Stimulated activated CD8-positive, alpha-beta memory T cell treated with anti-CD3 and anti-CD28 coated beads, Interleukin-7, amount 100 ng/mL, for 4 hours (primary cell): ENCODE results near the gene MAP1LC3B.
"Not testable (repeated sequence)": the region's sequence is repeated elsewhere in the genome, so short reads cannot be mapped to it uniquely, and the experiment has no call there.

Experiments used
- DNase-seq, 2 donors: peaks; one replicate each; pipeline ENCODE4 v3.0.0-alpha.2; 2020; ENCODE audit warnings: low read depth in 2 of 2

Gene MAP1LC3B

GRCh38 chr16:87360862-87361610 lies 31.1 kb upstream of the MAP1LC3B start:
- no peak for DNase-seq

- DNase-seq: no peak
Observed at GRCh38 chr16:87361916-87362619, 30.1 kb upstream of the MAP1LC3B start.

GRCh38 chr16:87362828-87363559 lies 29.1 kb upstream of the MAP1LC3B start:
- DNase-seq: not testable (repeated sequence)

DNA sequence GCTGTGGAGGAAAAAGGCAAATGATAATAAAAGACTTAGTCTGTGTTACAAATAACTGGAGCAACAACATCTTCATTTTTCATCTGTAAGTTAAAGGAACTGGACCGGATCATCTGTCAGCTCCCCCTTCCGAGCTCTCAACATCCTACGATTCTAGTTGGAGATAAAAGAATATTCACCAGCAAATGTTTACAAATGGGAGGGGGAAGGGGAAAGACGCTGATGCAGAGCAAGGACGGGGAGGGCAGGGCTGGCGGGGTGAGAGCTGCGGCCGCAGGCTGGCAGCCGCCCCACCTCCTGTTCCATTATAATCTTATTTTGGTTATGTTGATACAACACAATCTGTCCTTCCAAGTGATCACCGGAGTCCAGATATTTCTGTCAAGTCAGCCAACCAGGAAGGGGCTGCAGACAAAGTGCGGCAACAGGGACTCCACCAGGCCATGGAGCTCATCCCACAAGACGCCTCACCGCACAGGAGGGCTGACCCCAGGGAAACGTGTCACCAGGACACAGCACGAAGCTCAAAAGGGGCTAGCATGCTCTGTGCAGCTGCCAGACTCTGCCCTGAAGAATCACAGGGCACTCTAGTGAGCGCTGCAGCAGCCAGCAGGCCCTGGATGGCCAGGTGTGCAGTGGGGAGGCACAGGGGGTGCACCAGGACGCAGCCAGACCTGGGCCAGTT lies 28.2 kb upstream of the MAP1LC3B start:
- DNase-seq: no peak

- no peak for DNase-seq
Observed at GRCh38 chr16:87365021-87365713, 27.0 kb upstream of the MAP1LC3B start.

- DNase-seq: no peak
Observed at GRCh38 chr16:87366288-87366687, 25.8 kb upstream of the MAP1LC3B start.

- no peak for DNase-seq
Observed at GRCh38 chr16:87366930-87367329, 25.2 kb upstream of the MAP1LC3B start.

DNA sequence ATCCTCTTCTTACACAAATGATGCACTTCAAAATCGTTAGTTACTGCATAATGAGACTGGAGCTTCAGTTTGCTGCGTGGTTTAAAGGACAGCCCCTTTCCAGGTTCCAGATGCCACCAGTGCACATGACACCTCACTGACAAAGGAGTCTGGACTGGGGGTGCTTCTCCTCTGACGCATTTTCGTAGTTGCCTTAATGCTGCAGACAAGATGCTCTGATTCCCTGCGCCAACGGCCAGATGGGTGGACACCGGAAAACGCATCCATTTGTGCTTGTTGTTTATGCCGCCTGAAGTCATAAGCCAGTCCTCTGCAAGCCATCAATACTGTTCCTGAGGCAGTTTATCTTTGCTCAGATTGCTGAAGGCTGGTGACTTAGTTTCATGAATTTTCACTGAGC lies 24.6 kb upstream of the MAP1LC3B start:
- DNase-seq: no peak

DNA sequence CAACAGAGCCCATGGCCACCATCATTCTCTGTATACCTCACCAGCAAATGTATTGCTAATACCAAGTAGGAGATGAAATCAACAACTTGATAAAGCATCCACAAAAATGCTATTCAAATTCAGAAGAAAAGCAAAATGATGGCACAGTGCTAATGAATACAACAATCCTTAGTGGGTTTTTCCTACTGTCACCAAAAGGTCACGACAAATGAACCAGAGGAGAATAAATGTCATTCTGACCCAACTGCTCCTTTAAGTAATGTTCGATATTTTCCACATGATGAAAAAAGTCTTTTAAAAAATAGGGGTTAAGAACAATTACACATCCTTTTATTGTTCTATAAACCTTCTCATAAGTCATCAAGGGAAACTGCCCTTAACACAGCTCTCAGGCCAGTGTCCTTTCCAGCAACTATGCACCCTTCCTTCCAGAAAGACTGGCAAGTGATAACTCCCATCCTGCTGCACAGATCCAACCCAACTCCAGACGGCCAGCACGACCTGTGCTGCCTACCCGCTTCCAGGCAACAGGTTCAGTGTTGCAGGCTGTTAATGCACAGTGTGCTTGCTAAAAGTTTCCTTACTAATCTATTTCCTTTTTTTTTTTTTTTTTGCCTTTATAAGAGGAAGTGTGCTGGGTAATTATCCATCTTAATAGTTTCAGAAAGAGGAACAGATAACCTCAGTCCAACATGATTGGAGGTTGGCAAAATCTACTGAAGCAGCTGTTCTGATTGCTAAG lies 23.9 kb upstream of the MAP1LC3B start:
- no peak for DNase-seq

- no peak for DNase-seq
Observed at GRCh38 chr16:87369117-87369765, 22.9 kb upstream of the MAP1LC3B start.

GRCh38 chr16:87369796-87370719 lies 22.1 kb upstream of the MAP1LC3B start:
- no peak for DNase-seq

GRCh38 chr16:87371261-87371866 lies 20.8 kb upstream of the MAP1LC3B start:
- no peak for DNase-seq

GRCh38 chr16:87372305-87372704 lies 19.8 kb upstream of the MAP1LC3B start:
- DNase-seq: no peak

DNA sequence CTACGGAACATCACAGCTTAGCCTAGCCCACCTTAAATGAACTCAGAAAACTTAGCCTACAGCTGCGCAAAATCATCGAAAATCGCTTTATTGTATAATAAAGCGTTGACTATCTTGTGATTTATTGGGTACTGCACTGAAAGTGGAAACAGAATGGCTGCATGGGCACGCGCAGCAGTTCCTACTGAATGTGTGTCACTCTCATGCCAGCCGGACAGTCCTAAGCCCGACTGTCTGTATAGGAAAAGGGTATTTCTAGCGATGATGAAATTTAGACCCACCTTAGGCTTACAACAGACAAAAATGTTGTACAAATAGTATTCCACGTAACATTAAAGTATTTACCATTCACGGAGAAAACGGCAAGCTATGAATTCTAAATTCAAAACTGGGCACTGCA lies 17.8 kb upstream of the MAP1LC3B start:
- no peak for DNase-seq

DNA sequence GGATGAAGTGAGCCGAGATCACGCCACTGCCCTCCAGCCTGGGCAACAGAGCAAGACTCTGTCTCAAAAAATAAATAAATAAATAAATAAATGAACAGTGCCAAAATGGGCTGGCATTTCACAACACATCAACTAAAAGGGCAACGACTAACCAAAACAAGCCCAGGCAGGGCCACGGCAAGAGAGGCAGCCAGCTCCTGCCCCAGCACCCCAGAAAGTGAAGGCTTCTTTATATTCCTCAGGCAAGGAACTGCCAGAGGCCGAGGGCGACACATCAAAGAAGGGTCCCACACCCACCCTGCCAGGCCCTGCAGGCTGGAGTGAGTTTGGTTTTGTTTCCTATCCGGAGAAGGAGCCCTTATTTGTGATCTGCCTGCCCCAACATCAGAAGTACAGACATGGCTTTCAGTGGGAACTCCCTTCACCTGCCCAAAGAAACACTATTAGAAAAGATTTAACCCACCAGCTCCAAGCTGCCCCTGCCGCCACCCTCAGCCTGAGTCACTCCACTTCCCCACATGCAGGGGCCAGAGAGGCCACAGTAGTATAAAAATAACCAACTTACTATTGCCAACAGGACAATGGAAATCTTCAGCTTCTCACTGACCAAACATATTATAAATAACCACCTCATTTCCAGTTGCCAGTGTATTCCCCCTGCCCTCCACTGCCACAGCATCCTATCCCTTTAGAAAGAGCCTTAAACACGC lies 16.6 kb upstream of the MAP1LC3B start:
- no peak for DNase-seq

GRCh38 chr16:87376660-87377059 lies 15.5 kb upstream of the MAP1LC3B start:
- DNase-seq: no peak

GRCh38 chr16:87379312-87379752 lies 12.8 kb upstream of the MAP1LC3B start:
- not testable (repeated sequence) for DNase-seq

- DNase-seq: no peak
Observed at GRCh38 chr16:87380403-87380802, 11.7 kb upstream of the MAP1LC3B start.
